ENCODE data around the gene DOCK8.

The DOCK8 gene

DNA sequence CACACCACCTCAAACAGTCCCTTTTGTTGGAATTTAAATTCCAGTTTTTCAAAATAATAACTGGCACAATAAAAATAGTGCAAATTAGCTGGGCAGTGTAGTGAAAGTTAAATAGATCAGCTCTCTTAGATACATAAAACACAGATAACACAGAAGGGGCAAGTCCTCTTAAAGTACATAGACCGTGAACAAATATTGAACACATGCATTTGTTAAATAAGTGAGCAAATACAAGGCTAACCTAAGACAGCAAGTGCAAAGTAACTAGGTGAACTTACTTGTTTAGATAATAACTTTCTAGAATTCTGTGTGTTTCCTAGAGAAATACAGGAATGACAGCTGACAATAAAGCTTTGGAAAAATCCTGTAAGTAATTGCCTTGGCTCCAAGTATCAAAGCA, 280.1 kb downstream of the DOCK8 start:
- no peak for TF ChIP-seq EZH2phosphoT487 (IDR thresholded peaks at IDR 0.05; ENCODE audit: low read length)
- TF ChIP-seq EZH2 (optimal IDR thresholded peaks at IDR 0.05; ENCODE audit: low read depth, low read length): no peak
- no peak for TF ChIP-seq CTCF (IDR thresholded peaks at IDR 0.05; ENCODE audit: low read length)
- no peaks in the 10 kb centered on the region for H3K79me2 ChIP-seq (ENCODE audit: low read length)
- H3K27me3 ChIP-seq (replicated peaks; ENCODE audit: insufficient read depth, low read length): no peaks in the 10 kb centered on the region
- H4K20me1 ChIP-seq (ENCODE audit: insufficient read depth, low read length): no peaks in the 10 kb centered on the region
- H3K4me3 ChIP-seq (ENCODE audit: low read length): no peak overlapping the region
- no peak overlapping the region for H3K27ac ChIP-seq (ENCODE audit: low read length)
- no peak for DNase-seq
- no peak overlapping the region for H3K9ac ChIP-seq (ENCODE audit: low read length)
- H3F3A ChIP-seq (ENCODE audit: insufficient read depth, low read length): no peaks in the 10 kb centered on the region
- H3K4me2 ChIP-seq (ENCODE audit: low read depth, low read length): no peak overlapping the region
- no peaks in the 10 kb centered on the region for H3K9me3 ChIP-seq (replicated peaks; ENCODE audit: insufficient read depth, low read length)
- H2AFZ ChIP-seq (ENCODE audit: low read length): no peak overlapping the region
- H3K4me1 ChIP-seq (ENCODE audit: low read length): no peaks in the 10 kb centered on the region
- H3K9me2 ChIP-seq (replicated peaks; ENCODE audit: insufficient read depth, low read length): no peaks in the 10 kb centered on the region
- H3K36me3 ChIP-seq (replicated peaks; ENCODE audit: insufficient read depth, low read length): no peaks in the 10 kb centered on the region

DNA sequence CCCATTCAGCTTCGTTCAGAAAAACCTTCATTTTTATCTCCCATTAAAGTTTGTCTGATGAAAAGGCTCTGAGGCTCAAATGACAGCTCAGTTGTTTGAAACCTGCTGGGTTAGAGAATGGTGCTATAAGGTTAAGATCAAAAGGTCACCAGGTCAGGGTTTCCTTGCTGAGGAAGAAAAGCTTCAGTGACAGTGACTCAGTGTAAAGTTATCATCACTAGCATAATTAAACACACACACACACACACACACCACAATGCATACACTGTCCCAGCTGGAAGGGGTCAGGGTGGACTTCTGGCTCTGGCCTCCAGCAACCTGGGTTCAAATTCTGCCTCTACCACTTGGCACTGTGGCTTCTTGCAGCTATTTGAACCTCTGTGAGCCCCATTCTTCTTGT, 281.1 kb downstream of the DOCK8 start:
- Histone ChIP-seq H3K27ac (ENCODE audit: low read length) (no peak overlapping the region), H3K27me3 (replicated peaks; ENCODE audit: insufficient read depth, low read length) (no peaks in the 10 kb centered on the region), H3K9me2 (replicated peaks; ENCODE audit: insufficient read depth, low read length) (no peaks in the 10 kb centered on the region), H3K4me1 (ENCODE audit: low read length) (no peaks in the 10 kb centered on the region), H3K79me2 (ENCODE audit: low read length) (no peaks in the 10 kb centered on the region), H3K4me3 (ENCODE audit: low read length) (no peak overlapping the region), H3K9me3 (replicated peaks; ENCODE audit: insufficient read depth, low read length) (no peaks in the 10 kb centered on the region), H3F3A (ENCODE audit: insufficient read depth, low read length) (no peaks in the 10 kb centered on the region), H3K9ac (ENCODE audit: low read length) (no peak overlapping the region), H2AFZ (ENCODE audit: low read length) (no peak overlapping the region), H4K20me1 (ENCODE audit: insufficient read depth, low read length) (no peaks in the 10 kb centered on the region), H3K36me3 (replicated peaks; ENCODE audit: insufficient read depth, low read length) (no peaks in the 10 kb centered on the region), H3K4me2 (ENCODE audit: low read depth, low read length) (no peak overlapping the region)
- no peak for TF ChIP-seq EZH2 (optimal IDR thresholded peaks at IDR 0.05; ENCODE audit: low read depth, low read length)
- no peak for TF ChIP-seq EZH2phosphoT487 (IDR thresholded peaks at IDR 0.05; ENCODE audit: low read length)
- TF ChIP-seq CTCF (IDR thresholded peaks at IDR 0.05; ENCODE audit: low read length): no peak
- DNase-seq: no peak

DNA sequence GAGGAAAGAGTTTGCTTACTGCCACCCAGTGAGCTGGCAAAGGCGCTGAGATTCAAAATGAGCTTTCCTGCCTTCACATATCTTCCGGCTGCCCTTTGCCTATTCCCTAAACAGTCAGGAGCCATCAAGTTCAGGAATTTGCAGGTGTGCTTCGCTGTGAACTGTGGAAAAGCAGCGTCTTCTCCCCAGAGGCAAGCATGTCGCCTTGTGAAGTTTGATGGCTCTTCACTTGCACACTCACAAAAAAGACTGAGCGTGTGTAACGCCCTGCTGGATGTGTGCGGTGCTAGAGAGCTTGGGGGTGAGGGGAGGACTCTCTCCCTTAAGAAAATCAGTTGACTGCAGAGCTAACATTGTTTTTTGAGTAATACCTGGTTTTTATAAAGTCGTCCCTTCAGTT, 288.7 kb downstream of the DOCK8 start:
- Histone ChIP-seq H4K20me1 (ENCODE audit: insufficient read depth, low read length) (no peaks in the 10 kb centered on the region), H3K9ac (ENCODE audit: low read length) (peak overlapping the region; percentile 61; the same call in 1 of the 2 replicates), H3F3A (ENCODE audit: insufficient read depth, low read length) (peaks cover 10% of the 10 kb centered on the region), H3K36me3 (replicated peaks; ENCODE audit: insufficient read depth, low read length) (no peaks in the 10 kb centered on the region), H3K9me3 (replicated peaks; ENCODE audit: insufficient read depth, low read length) (no peaks in the 10 kb centered on the region), H3K4me2 (ENCODE audit: low read depth, low read length) (peak overlapping the region; percentile 76), H3K27ac (ENCODE audit: low read length) (peak overlapping the region; percentile 72; the same call in 1 of the 2 replicates), H3K27me3 (replicated peaks; ENCODE audit: insufficient read depth, low read length) (no peaks in the 10 kb centered on the region), H3K4me1 (ENCODE audit: low read length) (peaks cover 24% of the 10 kb centered on the region), H3K4me3 (ENCODE audit: low read length) (peak overlapping the region; percentile 64), H3K9me2 (replicated peaks; ENCODE audit: insufficient read depth, low read length) (no peaks in the 10 kb centered on the region), H3K79me2 (ENCODE audit: low read length) (peaks cover 27% of the 10 kb centered on the region), H2AFZ (ENCODE audit: low read length) (peak overlapping the region; percentile 62)
- no peak for DNase-seq
- no peak for TF ChIP-seq CTCF (IDR thresholded peaks at IDR 0.05; ENCODE audit: low read length)
- TF ChIP-seq EZH2phosphoT487 (IDR thresholded peaks at IDR 0.05; ENCODE audit: low read length): no peak
- TF ChIP-seq EZH2 (optimal IDR thresholded peaks at IDR 0.05; ENCODE audit: low read depth, low read length): no peak
